ENCODE measurements around the gene KRT7. TPM values are rescaled to one million over a fixed set of nuclear protein-coding genes. Genes with fewer than 3 reads are reported as not detected.
A peak's percentile ranks its signal among the peaks of the same experiment; 100 is the strongest.

Gene KRT7
- total and polyA plus RNA-seq, 8 donors, result 15.2 to 1,968 (median 28.2) TPM

- no peak for TF ChIP-seq CTCF (IDR thresholded peaks at IDR 0.05)
- Histone ChIP-seq H3K4me3 (no peak overlapping the region), H3K9me3 (no peaks in the 10 kb centered on the region), H3K27me3 (no peaks in the 10 kb centered on the region), H3K36me3 (no peaks in the 10 kb centered on the region), H3K27ac (no peak overlapping the region), H3K4me1 (peaks cover 4 to 33% of the 10 kb centered on the region in 2 donors)
- intact Hi-C loops (cut with DNase I), result loop anchor here in 1 of 2 donors (5.0 kb wide), 1 partner anchor 33 kb away; no protein-coding TSS in a partner anchor
- ATAC-seq (no peak), DNase-seq (peak in 1 of 4 donors; percentile 8)
These were observed 27.3 kb upstream of the KRT7 start for GRCh38 chr12:52205612-52206303.

DNA sequence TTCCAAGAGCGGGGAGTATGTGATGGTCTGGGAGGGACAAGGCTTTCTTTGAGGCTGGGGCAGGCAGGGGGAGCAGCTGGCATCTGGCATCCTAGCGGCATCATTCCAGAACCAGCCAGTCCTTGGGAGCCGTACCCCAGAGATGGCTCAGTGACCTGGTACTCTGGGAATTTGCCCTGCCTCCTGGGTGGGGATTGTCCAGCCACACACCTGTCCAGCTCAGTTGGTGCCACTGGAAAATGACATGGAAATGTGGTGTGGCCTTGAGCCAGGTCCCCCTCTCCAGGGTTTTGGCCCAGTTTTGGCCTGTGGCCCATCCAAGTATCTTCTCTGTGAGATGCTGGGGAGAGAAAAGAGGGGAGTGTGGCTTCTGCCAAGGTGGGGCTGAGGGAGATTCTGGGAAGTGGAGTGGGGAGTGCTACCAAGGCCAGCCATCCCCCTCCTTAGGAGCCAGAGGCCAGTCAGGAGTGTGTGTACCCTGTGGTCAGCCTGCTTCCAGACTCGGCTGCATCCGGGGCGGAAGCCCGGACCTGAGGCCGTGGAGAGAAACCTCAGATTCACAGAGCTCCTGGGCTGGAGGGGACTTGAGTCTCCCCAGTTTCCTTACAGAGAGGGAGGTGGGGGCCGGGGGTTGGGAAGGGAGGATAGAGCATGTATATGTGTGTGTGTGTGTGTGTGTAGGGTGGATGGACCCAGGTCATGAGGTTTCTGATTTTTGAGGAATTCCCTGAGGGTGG, 26.6 kb upstream of the KRT7 start:
- intact Hi-C loops (cut with DNase I), result loop anchor here in 1 of 2 donors (5.0 kb wide), 1 partner anchor 34 kb away; no protein-coding TSS in a partner anchor
- Histone ChIP-seq H3K9me3 (no peaks in the 10 kb centered on the region), H3K27ac (no peak overlapping the region), H3K4me3 (no peak overlapping the region), H3K27me3 (no peaks in the 10 kb centered on the region), H3K36me3 (no peaks in the 10 kb centered on the region), H3K4me1 (peaks cover 4 to 32% of the 10 kb centered on the region in 2 donors)
- ATAC-seq (no peak), DNase-seq (no peak)
- no peak for TF ChIP-seq CTCF (IDR thresholded peaks at IDR 0.05)

GRCh38 chr12:52207106-52207505, 25.9 kb upstream of the KRT7 start:
- Histone ChIP-seq H3K27ac (no peak overlapping the region), H3K36me3 (no peaks in the 10 kb centered on the region), H3K9me3 (no peaks in the 10 kb centered on the region), H3K4me1 (peaks cover 4 to 27% of the 10 kb centered on the region in 2 donors), H3K27me3 (no peaks in the 10 kb centered on the region), H3K4me3 (no peak overlapping the region)
- DNase-seq (no peak), ATAC-seq (no peak)
- intact Hi-C loops (cut with DNase I), result loop anchor here in 1 of 2 donors (5.0 kb wide), 1 partner anchor 35 kb away; no protein-coding TSS in a partner anchor
- no peak for TF ChIP-seq CTCF (IDR thresholded peaks at IDR 0.05)

GRCh38 chr12:52207895-52208294, 25.1 kb upstream of the KRT7 start:
- ATAC-seq, result peak; percentile 66
- Histone ChIP-seq H3K4me3 (no peak overlapping the region), H3K4me1 (peaks cover 4 to 19% of the 10 kb centered on the region in 2 donors), H3K27me3 (no peaks in the 10 kb centered on the region), H3K27ac (no peak overlapping the region), H3K9me3 (no peaks in the 10 kb centered on the region), H3K36me3 (no peaks in the 10 kb centered on the region)
- intact Hi-C loops (cut with DNase I), result loop anchor here in 1 of 2 donors (5.0 kb wide), 1 partner anchor 36 kb away; no protein-coding TSS in a partner anchor
- DNase-seq, result peak in 1 of 4 donors; percentile 75
- TF ChIP-seq CTCF (IDR thresholded peaks at IDR 0.05), result no peak

Data from left lung (tissue), 10 donors.